WTC11 (cell line): Measurements from ENCODE around the gene MARCKS. TPM values are rescaled to one million over a fixed set of nuclear protein-coding genes. Genes with fewer than 3 reads are reported as not detected.

ENCODE experiments used
- ATAC-seq: fragments of 200-7000 bp; cut with Tn5 transposase; 2 replicates; pipeline ENCODE4 v1.10.0; 2021; ENCODE audit warnings: mild to moderate bottlenecking, moderate library complexity
- CTCF ChIA-PET: fragments of 300-600 bp; sonication (Branson Sonifier 250); formaldehyde crosslinking; loops from one replicate; lab custom pipeline; 2021; ENCODE audit warnings: antibody characterized with exemption; lab: Charles Lee
- POLR2A ChIA-PET: fragments of 350-600 bp; sonication (Branson Sonifier 250); formaldehyde crosslinking; loops from one replicate; lab custom pipeline; 2021; ENCODE audit warnings: antibody characterized with exemption; lab: Charles Lee
- DNase-seq: peaks from one replicate; pipeline ENCODE4 v3.0.0; 2021; ENCODE audit warnings: low spot score
- H3K27ac Mint-ChIP-seq: 2 replicates; pipeline ENCODE4 v1.8.0; 2021; ENCODE audit warnings: mixed read lengths
- H3K27me3 Mint-ChIP-seq: 2 replicates; pipeline ENCODE4 v1.8.0; 2021; ENCODE audit warnings: low read depth, mild to moderate bottlenecking, moderate library complexity, mixed read lengths
- H3K36me3 Mint-ChIP-seq: 2 replicates; pipeline ENCODE4 v1.8.0; 2021; ENCODE audit warnings: mixed read lengths
- H3K4me1 Mint-ChIP-seq: 2 replicates; pipeline ENCODE4 v1.8.0; 2022; ENCODE audit warnings: mixed read lengths
- H3K4me3 Mint-ChIP-seq: 2 replicates; pipeline ENCODE4 v1.8.0; 2021; ENCODE audit warnings: mild to moderate bottlenecking, moderate library complexity, mixed read lengths
- H3K9me3 Mint-ChIP-seq: 2 replicates; pipeline ENCODE4 v1.8.0; 2021; ENCODE audit warnings: mixed read lengths
- ARID4B ChIP-seq: sonication (generic); formaldehyde crosslinking; IDR thresholded peaks from 2 replicates; pipeline ENCODE4 v1.8.0; 2023; ENCODE audit warnings: missing genetic modification reagents, mild to moderate bottlenecking, borderline replicate concordance
- ATF2 ChIP-seq: sonication (generic); formaldehyde crosslinking; IDR thresholded peaks from 2 replicates; pipeline ENCODE4 v1.8.1; 2022; ENCODE audit warnings: low read depth, missing genetic modification reagents, borderline replicate concordance
- ETV6 ChIP-seq: sonication (generic); formaldehyde crosslinking; IDR thresholded peaks from 2 replicates; pipeline ENCODE4 v1.8.1; 2022; ENCODE audit warnings: mild to moderate bottlenecking, missing genetic modification reagents
- FOXK1 ChIP-seq: sonication (generic); formaldehyde crosslinking; IDR thresholded peaks from 2 replicates; pipeline ENCODE4 v1.8.0; 2022; ENCODE audit warnings: mild to moderate bottlenecking, moderate library complexity, missing genetic modification reagents
- HMGXB4 ChIP-seq: sonication (generic); formaldehyde crosslinking; IDR thresholded peaks from 2 replicates; pipeline ENCODE4 v1.8.1; 2023; ENCODE audit warnings: mild to moderate bottlenecking, moderate library complexity, missing genetic modification reagents
- IRF1 ChIP-seq: sonication (generic); formaldehyde crosslinking; IDR thresholded peaks from 2 replicates; pipeline ENCODE4 v1.8.0; 2023; ENCODE audit warnings: missing genetic modification reagents
- JAZF1 ChIP-seq: fragments of 250-450 bp; sonication (Bioruptor Pico); IDR thresholded peaks from 2 replicates; pipeline ENCODE4 v1.9.0; 2021; ENCODE audit warnings: moderate library complexity, mild to moderate bottlenecking, inconsistent platforms
- MAX ChIP-seq: sonication (generic); formaldehyde crosslinking; IDR thresholded peaks from 2 replicates; pipeline ENCODE4 v1.8.0; 2022; ENCODE audit warnings: mild to moderate bottlenecking, missing genetic modification reagents
- NFE2L1 ChIP-seq: sonication (generic); formaldehyde crosslinking; IDR thresholded peaks from 2 replicates; pipeline ENCODE4 v1.8.1; 2023; ENCODE audit warnings: missing genetic modification reagents
- NR3C1 ChIP-seq: sonication (generic); formaldehyde crosslinking; conservative IDR thresholded peaks from 2 replicates; pipeline ENCODE4 v1.8.1; 2023; ENCODE audit warnings: low read depth, mild to moderate bottlenecking, missing genetic modification reagents
- RELA ChIP-seq: sonication (generic); formaldehyde crosslinking; IDR thresholded peaks from 2 replicates; pipeline ENCODE4 v1.8.1; 2022; ENCODE audit warnings: missing genetic modification reagents, mild to moderate bottlenecking, borderline replicate concordance
- SP1 ChIP-seq: sonication (generic); formaldehyde crosslinking; conservative IDR thresholded peaks from 2 replicates; pipeline ENCODE4 v1.8.1; 2022; ENCODE audit warnings: missing genetic modification reagents
- ZNF121 ChIP-seq: sonication (generic); formaldehyde crosslinking; IDR thresholded peaks from 2 replicates; pipeline ENCODE4 v1.8.0; 2023; ENCODE audit warnings: missing genetic modification reagents
- ZNF317 ChIP-seq: sonication (generic); formaldehyde crosslinking; IDR thresholded peaks from 2 replicates; pipeline ENCODE4 v1.8.1; 2023; ENCODE audit warnings: low read depth, mild to moderate bottlenecking, moderate library complexity, missing genetic modification reagents, borderline replicate concordance
- ZSCAN18 ChIP-seq: fragments of 250-450 bp; sonication (Bioruptor Pico); IDR thresholded peaks from 2 replicates; pipeline ENCODE4 v2.1.2; 2022; ENCODE audit warnings: mild to moderate bottlenecking, moderate library complexity
- total RNA-seq: library from RNA; stranded (reverse); gene quantifications from 3 replicates; pipeline ENCODE4 v1.2.3, GENCODE V29; 2021

Gene MARCKS
- total RNA-seq, 1 experiment from 2014 or later: 95.1 TPM

- no peak for TF ChIP-seq ETV6 (CRISPR knock-in tag)
- no peak for TF ChIP-seq FOXK1 (CRISPR knock-in tag)
- no peak for TF ChIP-seq ARID4B (CRISPR knock-in tag)
- TF ChIP-seq NR3C1: no peak
- TF ChIP-seq SP1 (CRISPR knock-in tag): no peak
- TF ChIP-seq ZSCAN18 (CRISPR knock-in tag): no peak
- TF ChIP-seq ZNF121 (CRISPR knock-in tag): no peak
- no peak for TF ChIP-seq IRF1
- no peak for TF ChIP-seq HMGXB4 (CRISPR knock-in tag)
- no peak for TF ChIP-seq ATF2 (CRISPR knock-in tag)
- TF ChIP-seq JAZF1 (CRISPR knock-in tag): no peak
- no peak for TF ChIP-seq ZNF317 (CRISPR knock-in tag)
- TF ChIP-seq MAX (CRISPR knock-in tag): no peak
- TF ChIP-seq RELA (CRISPR knock-in tag): no peak
- TF ChIP-seq NFE2L1: no peak
- TF ChIP-seq, all 79 proteins: peak for 0
- Mint-ChIP-seq H3K4me1 (peaks cover 7% of the 10 kb centered on the region; the same call in 1 of the 2 replicates), H3K27me3 (no peaks in the 10 kb centered on the region; the same call in 1 of the 2 replicates), H3K27ac (no peak overlapping the region), H3K9me3 (no peaks in the 10 kb centered on the region), H3K36me3 (no peaks in the 10 kb centered on the region), H3K4me3 (no peak overlapping the region)
- CTCF ChIA-PET: no interaction called here
- DNase-seq: no peak
- POLR2A ChIA-PET: no interaction called here
- no peak for ATAC-seq
Observed at GRCh38 chr6:113903666-113904330, 46.7 kb downstream of the MARCKS start.
